Left lung (tissue), 10 donors: Measurements from ENCODE around the gene MYH3. TPM values are rescaled to one million over a fixed set of nuclear protein-coding genes. Genes with fewer than 3 reads are reported as not detected.

Source experiments
- ATAC-seq: fragments of 200-7000 bp; cut with Tn5 transposase; one replicate; pipeline ENCODE4 v1.9.1; 2020; ENCODE audit warnings: moderate library complexity
- DNase-seq, 4 donors: peaks; one replicate each; pipeline ENCODE4 v3.0.0-alpha.2; 2013 to 2020
- H3K27ac ChIP-seq, 2 donors: fragments of 200-600 bp; sonication (generic) in 1 of 2; one replicate each; pipeline versions ENCODE4 v1.5.0 to v1.8.0; 2020 to 2021
- H3K27me3 ChIP-seq, 2 donors: fragments of 200-600 bp; sonication (generic) in 1 of 2; one replicate each; pipeline versions ENCODE4 v1.5.0 to v1.8.0; 2020 to 2021
- H3K36me3 ChIP-seq, 2 donors: fragments of 200-600 bp; sonication (generic) in 1 of 2; one replicate each; pipeline versions ENCODE4 v1.5.0 to v1.8.0; 2020 to 2021
- H3K4me1 ChIP-seq, 2 donors: fragments of 200-600 bp; one replicate each; pipeline ENCODE4 v1.8.0; 2021
- H3K4me3 ChIP-seq, 2 donors: fragments of 200-600 bp; sonication (generic) in 1 of 2; one replicate each; pipeline versions ENCODE4 v1.5.0 to v1.8.0; 2020 to 2021; ENCODE audit warnings: mild to moderate bottlenecking in 1 of 2
- H3K9me3 ChIP-seq, 2 donors: fragments of 200-600 bp; sonication (generic) in 1 of 2; one replicate each; pipeline versions ENCODE4 v1.5.0 to v1.8.0; 2020 to 2021
- CTCF ChIP-seq, 2 donors: fragments of 200-600 bp; sonication (generic) in 1 of 2; IDR thresholded peaks; one replicate each; pipeline versions ENCODE4 v1.5.0 to v1.8.0; 2021; ENCODE audit warnings: antibody characterized with exemption in 2 of 2
- intact Hi-C, 2 donors: fragments of 100-400 bp; cut with DNase I; formaldehyde crosslinking; loops; one replicate each; pipeline versions ENCODE4 v1.11.2 to v1.14.2; 2022
- polyA plus RNA-seq, 6 donors: library from polyadenylated mRNA; unstranded; fragments of 120-200 nt; gene quantifications; one replicate each; pipeline ENCODE4 v1.2.1, GENCODE V29; 2013; ENCODE audit not compliant: insufficient read length in 6 of 6
- total RNA-seq, 2 donors: library from RNA; stranded (reverse); fragmentation: NEBNext Ultra II Directional; extraction: Animal tissue kit (Norgen Biotek cat#: 25700); gene quantifications; one replicate each; pipeline ENCODE4 v1.2.1, GENCODE V29; 2021
- donor health status: DM: no; HTN: yes; CAD: no.
- donor health status: DM: no; HTN: no; CAD: no.

MYH3 gene
- total and polyA plus RNA-seq, 8 donors: 1.5 to 7.1 (median 4.1) TPM

- Histone ChIP-seq H3K4me1 (no peaks in the 10 kb centered on the region), H3K4me3 (no peak overlapping the region), H3K27ac (no peak overlapping the region), H3K9me3 (no peaks in the 10 kb centered on the region), H3K36me3 (no peaks in the 10 kb centered on the region), H3K27me3 (no peaks in the 10 kb centered on the region)
- DNase-seq (peak in 3 of 4 donors; percentile 59 to 75 (median 62)), ATAC-seq (peak; percentile 92)
- intact Hi-C loops: no loop called here
- peak; percentile 73 to 79 for TF ChIP-seq CTCF (IDR thresholded peaks at IDR 0.05)
Measured at GRCh38 chr17:10618202-10618635, 38.9 kb downstream of the MYH3 start.

GRCh38 chr17:10617120-10617505 is 40.0 kb downstream of the MYH3 start:
- Histone ChIP-seq H3K4me3 (no peak overlapping the region), H3K4me1 (no peaks in the 10 kb centered on the region), H3K27ac (no peak overlapping the region), H3K36me3 (no peaks in the 10 kb centered on the region), H3K9me3 (no peaks in the 10 kb centered on the region), H3K27me3 (no peaks in the 10 kb centered on the region)
- ATAC-seq (no peak), DNase-seq (no peak)
- no peak for TF ChIP-seq CTCF (IDR thresholded peaks at IDR 0.05)
- intact Hi-C loops: no loop called here

GRCh38 chr17:10616502-10617119 is 40.5 kb downstream of the MYH3 start:
- DNase-seq: peak; percentile 33 to 85 (median 56)
- Histone ChIP-seq H3K4me1 (no peaks in the 10 kb centered on the region), H3K4me3 (no peak overlapping the region), H3K27me3 (no peaks in the 10 kb centered on the region), H3K36me3 (no peaks in the 10 kb centered on the region), H3K27ac (no peak overlapping the region), H3K9me3 (no peaks in the 10 kb centered on the region)
- intact Hi-C loops: no loop called here
- peak; percentile 96 to 99 for TF ChIP-seq CTCF (IDR thresholded peaks at IDR 0.05)
- peak; percentile 83 for ATAC-seq

- TF ChIP-seq CTCF (IDR thresholded peaks at IDR 0.05): peak; percentile 41 to 73
- Histone ChIP-seq H3K27me3 (no peaks in the 10 kb centered on the region), H3K36me3 (no peaks in the 10 kb centered on the region), H3K4me1 (no peaks in the 10 kb centered on the region), H3K4me3 (no peak overlapping the region), H3K27ac (no peak overlapping the region), H3K9me3 (no peaks in the 10 kb centered on the region)
- intact Hi-C loops: no loop called here
- peak in 2 of 4 donors; percentile 39 to 61 for DNase-seq
- ATAC-seq: peak; percentile 61
Measured at GRCh38 chr17:10614536-10615155, 42.5 kb downstream of the MYH3 start.

GRCh38 chr17:10613775-10614513 is 43.2 kb downstream of the MYH3 start:
- Histone ChIP-seq H3K4me1 (no peaks in the 10 kb centered on the region), H3K4me3 (no peak overlapping the region), H3K36me3 (no peaks in the 10 kb centered on the region), H3K27me3 (no peaks in the 10 kb centered on the region), H3K27ac (no peak overlapping the region), H3K9me3 (no peaks in the 10 kb centered on the region)
- intact Hi-C loops: loop anchor here in 1 of 2 donors (2.0 kb wide), 1 partner anchor 287 kb away; no protein-coding TSS in a partner anchor
- TF ChIP-seq CTCF (IDR thresholded peaks at IDR 0.05): no peak
- DNase-seq (no peak), ATAC-seq (no peak)
